ELR (cell line): ENCODE results near the gene C1orf146.
"Not testable (repeated sequence)": the region's sequence is repeated elsewhere in the genome, so short reads cannot be mapped to it uniquely, and the experiment has no call there.

Experiments
- DNase-seq: peaks from one replicate; pipeline ENCODE4 v3.0.0-alpha.2; 2015; ENCODE audit warnings: low read depth

The C1orf146 gene

GRCh38 chr1:92274939-92275338, 57.2 kb downstream of the C1orf146 start:
- DNase-seq: peak; percentile 72

GRCh38 chr1:92276082-92276481, 58.4 kb downstream of the C1orf146 start:
- no peak for DNase-seq

GRCh38 chr1:92277105-92277723, 59.5 kb downstream of the C1orf146 start:
- peak; percentile 85 for DNase-seq

GRCh38 chr1:92279781-92280180, 62.1 kb downstream of the C1orf146 start:
- DNase-seq: not testable (repeated sequence)

- not testable (repeated sequence) for DNase-seq
These were observed 63.7 kb downstream of the C1orf146 start for GRCh38 chr1:92281411-92281810.

GRCh38 chr1:92291372-92291999, 73.8 kb downstream of the C1orf146 start:
- peak; percentile 76 for DNase-seq
